Measurements from ENCODE around the gene NMT1. TPM values are rescaled to one million over a fixed set of nuclear protein-coding genes. Genes with fewer than 3 reads are reported as not detected.

NMT1 gene
- total and polyA plus RNA-seq, 2 of the 13 experiments (the other 11 are each of a cell fraction or from before 2014, with no cell fraction given), result 75.7 to 142 TPM

GRCh38 chr17:45060382-45060796 lies 728 bp upstream of the NMT1 start (continued):
- TF ChIP-seq ZNF362 (CRISPR knock-in tag; IDR thresholded peaks at IDR 0.05; ENCODE audit: borderline replicate concordance) (peak; percentile 71; the same call in 1 of the 2 replicates), MAF1 (CRISPR knock-in tag; IDR thresholded peaks at IDR 0.05; ENCODE audit: borderline replicate concordance) (no peak), RAD21 (CRISPR knock-in tag; IDR thresholded peaks at IDR 0.05) (no peak; the same call in 1 of the 2 replicates), PAXIP1 (CRISPR knock-in tag; conservative IDR thresholded peaks at IDR 0.05) (peak; percentile 30; the same call in 1 of the 2 replicates), ELF3 (CRISPR knock-in tag; IDR thresholded peaks at IDR 0.05) (no peak), ZBTB14 (CRISPR knock-in tag; IDR thresholded peaks at IDR 0.05) (no peak; the same call in 1 of the 2 replicates), SMAD3 (CRISPR knock-in tag; IDR thresholded peaks at IDR 0.05) (no peak), CEBPG (CRISPR knock-in tag; IDR thresholded peaks at IDR 0.05) (no peak), ELF1 (CRISPR knock-in tag; IDR thresholded peaks at IDR 0.05) (no peak), NR3C1 (CRISPR knock-in tag; IDR thresholded peaks at IDR 0.05) (no peak), PHB2 (IDR thresholded peaks at IDR 0.05; ENCODE audit: partially characterized antibody) (no peak), ATRX (CRISPR knock-in tag; IDR thresholded peaks at IDR 0.05; ENCODE audit: borderline replicate concordance) (no peak), ZNF510 (CRISPR knock-in tag; IDR thresholded peaks at IDR 0.05; ENCODE audit: low read depth) (no peak), PPARG (CRISPR knock-in tag; conservative IDR thresholded peaks at IDR 0.05) (no peak), DPF2 (CRISPR knock-in tag; IDR thresholded peaks at IDR 0.05; ENCODE audit: borderline replicate concordance, low read depth) (no peak), ZNF34 (CRISPR knock-in tag; IDR thresholded peaks at IDR 0.05; ENCODE audit: borderline replicate concordance) (0 out of 2 replicates have a peak, but pooled peaks have one; percentile 46), ZBTB3 (CRISPR knock-in tag; IDR thresholded peaks at IDR 0.05; ENCODE audit: borderline replicate concordance, low read depth) (0 out of 2 replicates have a peak, but pooled peaks have one; percentile 22), TFE3 (CRISPR knock-in tag; IDR thresholded peaks at IDR 0.05) (no peak), ZNF891 (CRISPR knock-in tag; IDR thresholded peaks at IDR 0.05) (no peak), WIZ (CRISPR knock-in tag; IDR thresholded peaks at IDR 0.05) (no peak), ZZZ3 (CRISPR knock-in tag; IDR thresholded peaks at IDR 0.05; ENCODE audit: borderline replicate concordance) (0 out of 2 replicates have a peak, but pooled peaks have one; percentile 39)
- TF ChIP-seq, protein P1, sequence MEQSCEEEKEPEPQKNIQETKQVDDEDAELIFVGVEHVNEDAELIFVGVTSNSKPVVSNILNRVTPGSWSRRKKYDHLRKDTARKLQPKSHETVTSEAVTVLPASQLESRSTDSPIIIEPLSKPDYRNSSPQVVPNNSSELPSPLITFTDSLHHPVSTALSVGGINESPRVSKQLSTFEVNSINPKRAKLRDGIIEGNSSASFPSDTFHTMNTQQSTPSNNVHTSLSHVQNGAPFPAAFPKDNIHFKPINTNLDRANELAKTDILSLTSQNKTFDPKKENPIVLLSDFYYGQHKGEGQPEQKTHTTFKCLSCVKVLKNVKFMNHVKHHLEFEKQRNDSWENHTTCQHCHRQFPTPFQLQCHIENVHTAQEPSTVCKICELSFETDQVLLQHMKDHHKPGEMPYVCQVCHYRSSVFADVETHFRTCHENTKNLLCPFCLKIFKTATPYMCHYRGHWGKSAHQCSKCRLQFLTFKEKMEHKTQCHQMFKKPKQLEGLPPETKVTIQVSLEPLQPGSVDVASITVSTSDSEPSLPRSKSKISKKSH (CRISPR knock-in tag; IDR thresholded peaks at IDR 0.05; ENCODE audit: borderline replicate concordance), result peak; percentile 28; the same call in 1 of the 2 replicates

All from HepG2 (cell line).